IMR-90 (cell line): ENCODE data around the gene HSBP1L1. TPM values are rescaled to one million over a fixed set of nuclear protein-coding genes. Genes with fewer than 3 reads are reported as not detected.

Source experiments
- ATAC-seq: fragments of 200-7000 bp; cut with Tn5 transposase; 2 replicates; pipeline ENCODE4 v1.9.1; 2020; ENCODE audit warnings: low read depth, mild to moderate bottlenecking, moderate library complexity
- BruUV-seq: library from RNA; stranded (reverse); fragments of 400-500 nt; replicated peaks from 2 replicates; lab custom pipeline; 2021; lab: Mats Ljungman, UMichigan
- CTCF ChIA-PET: fragments of 300-600 bp; formaldehyde crosslinking; extraction: SDS; loops from one replicate; lab custom pipeline; 2021; ENCODE audit warnings: antibody characterized with exemption; lab: Yijun Ruan, JAX
- POLR2A ChIA-PET: fragments of 300-600 bp; sonication (Branson Sonifier 250); formaldehyde crosslinking; loops from one replicate; lab custom pipeline; 2022; ENCODE audit warnings: antibody characterized with exemption; ENCODE audit not compliant: unreplicated experiment; lab: Charles Lee
- DNase-seq: peaks from one replicate; pipeline ENCODE4 v3.0.0; 2013
- H2AFZ ChIP-seq: replicated peaks from 2 replicates; pipeline ENCODE3; 2013; ENCODE audit warnings: low read length, mild to moderate bottlenecking; ENCODE audit not compliant: poor library complexity
- H2AK5ac ChIP-seq: 2 replicates; pipeline ENCODE4 v1.6.1; 2013; ENCODE audit warnings: low read depth, low read length, inconsistent platforms
- H2AK9ac ChIP-seq: replicated peaks from 2 replicates; pipeline ENCODE3; 2013; ENCODE audit warnings: mild to moderate bottlenecking, low read depth, low read length, moderate library complexity; ENCODE audit not compliant: poor library complexity
- H2BK120ac ChIP-seq: 2 replicates; pipeline ENCODE4 v1.6.1; 2013; ENCODE audit warnings: low read depth, low read length, inconsistent platforms
- H2BK15ac ChIP-seq: 3 replicates; pipeline ENCODE4 v1.6.1; 2013; ENCODE audit warnings: low read depth, low read length, inconsistent platforms
- H2BK20ac ChIP-seq: 2 replicates; pipeline ENCODE4 v1.6.1; 2013; ENCODE audit warnings: low read depth, mild to moderate bottlenecking, inconsistent platforms, low read length, moderate library complexity
- H2BK5ac ChIP-seq: 2 replicates; pipeline ENCODE4 v1.6.1; 2013; ENCODE audit warnings: mild to moderate bottlenecking, low read depth, low read length, inconsistent platforms; ENCODE audit not compliant: poor library complexity, severe bottlenecking
- H3K14ac ChIP-seq: replicated peaks from 2 replicates; pipeline ENCODE4 v1.6.1; 2013; ENCODE audit warnings: low read depth, low read length, inconsistent platforms
- H3K18ac ChIP-seq: 2 replicates; pipeline ENCODE4 v1.6.1; 2013; ENCODE audit warnings: low read depth, low read length, control low read depth
- H3K23ac ChIP-seq: 2 replicates; pipeline ENCODE4 v1.6.1; 2013; ENCODE audit warnings: low read depth, low read length, inconsistent platforms
- H3K27ac ChIP-seq: 2 replicates; pipeline ENCODE4 v1.5.1; 2013; ENCODE audit warnings: mild to moderate bottlenecking, control low read depth, low read length; ENCODE audit not compliant: insufficient read depth
- H3K27me3 ChIP-seq: 2 replicates; pipeline ENCODE4 v1.6.1; 2013; ENCODE audit warnings: low read length; ENCODE audit not compliant: control insufficient read depth, insufficient read depth
- H3K36me3 ChIP-seq: 2 replicates; pipeline ENCODE4 v1.6.1; 2013; ENCODE audit warnings: low read length, mixed read lengths; ENCODE audit not compliant: control insufficient read depth, insufficient read depth
- H3K4ac ChIP-seq: 2 replicates; pipeline ENCODE4 v1.6.1; 2013; ENCODE audit warnings: low read depth, low read length, inconsistent platforms
- H3K4me1 ChIP-seq: 2 replicates; pipeline ENCODE4 v1.6.1; 2013; ENCODE audit warnings: low read length, mixed read lengths; ENCODE audit not compliant: control insufficient read depth, insufficient read depth
- H3K4me2 ChIP-seq: 2 replicates; pipeline ENCODE4 v1.6.1; 2013; ENCODE audit warnings: low read depth, mild to moderate bottlenecking, control low read depth, low read length, moderate library complexity
- H3K4me3 ChIP-seq: 2 replicates; pipeline ENCODE4 v1.5.1; 2013; ENCODE audit warnings: low read depth, mild to moderate bottlenecking, control low read depth, low read length, moderate library complexity; ENCODE audit not compliant: insufficient read depth
- H3K56ac ChIP-seq: 2 replicates; pipeline ENCODE4 v1.6.1; 2013; ENCODE audit warnings: low read length, inconsistent platforms; ENCODE audit not compliant: insufficient read depth; ENCODE audit errors: extremely low read depth
- H3K79me1 ChIP-seq, 2 experiments: 2 replicates each; pipeline ENCODE4 v1.6.1; 2013; ENCODE audit warnings: low read length in 2 of 2, inconsistent platforms in 1 of 2, low read depth in 1 of 2
- H3K9ac ChIP-seq: 2 replicates; pipeline ENCODE4 v1.6.1; 2013; ENCODE audit warnings: low read depth, low read length, control low read depth
- H3K9me1 ChIP-seq: 2 replicates; pipeline ENCODE4 v1.6.1; 2013; ENCODE audit warnings: low read length, inconsistent platforms; ENCODE audit not compliant: insufficient read depth
- H3K9me3 ChIP-seq: 2 replicates; pipeline ENCODE4 v1.6.1; 2013; ENCODE audit warnings: low read length; ENCODE audit not compliant: control insufficient read depth, insufficient read depth
- H4K20me1 ChIP-seq: 2 replicates; pipeline ENCODE4 v1.6.1; 2013; ENCODE audit warnings: low read length, inconsistent platforms; ENCODE audit not compliant: insufficient read depth
- H4K5ac ChIP-seq: 2 replicates; pipeline ENCODE4 v1.6.1; 2013; ENCODE audit warnings: mild to moderate bottlenecking, low read depth, low read length, control low read depth
- H4K8ac ChIP-seq, 2 experiments: 2 replicates each; pipeline ENCODE4 v1.6.1; 2013; ENCODE audit warnings: low read depth in 2 of 2, low read length in 2 of 2, control low read depth in 1 of 2, inconsistent platforms in 1 of 2
- H4K91ac ChIP-seq: 2 replicates; pipeline ENCODE4 v1.6.1; 2013; ENCODE audit warnings: low read depth, low read length, inconsistent platforms; ENCODE audit not compliant: insufficient read depth
- BHLHE40 ChIP-seq: fragments of 150-350 bp; IDR thresholded peaks from 2 replicates; pipeline ENCODE4 v1.6.1; 2016; ENCODE audit warnings: mild to moderate bottlenecking, low read depth, low read length
- CEBPB ChIP-seq: IDR thresholded peaks from 2 replicates; pipeline ENCODE4 v1.6.1; 2012; ENCODE audit warnings: low read depth, low read length, improper control_type of control experiment
- FOS ChIP-seq: fragments of 150-350 bp; IDR thresholded peaks from 2 replicates; pipeline ENCODE4 v1.6.1; 2016; ENCODE audit warnings: low read depth, low read length
- NFE2L2 ChIP-seq: fragments of 150-350 bp; IDR thresholded peaks from 2 replicates; pipeline ENCODE4 v1.6.1; 2016; ENCODE audit warnings: low read depth, mild to moderate bottlenecking, low read length
- POLR2A ChIP-seq: IDR thresholded peaks from 2 replicates; pipeline ENCODE4 v1.6.1; 2012; ENCODE audit warnings: mild to moderate bottlenecking, low read depth, low read length
- RAD21 ChIP-seq: IDR thresholded peaks from 2 replicates; pipeline ENCODE4 v1.6.1; 2012; ENCODE audit warnings: low read length, improper control_type of control experiment
- RCOR1 ChIP-seq: IDR thresholded peaks from 2 replicates; pipeline ENCODE4 v1.6.1; 2012; ENCODE audit warnings: mild to moderate bottlenecking, low read length, improper control_type of control experiment; ENCODE audit not compliant: insufficient replicate concordance
- RFX5 ChIP-seq: IDR thresholded peaks from 2 replicates; pipeline ENCODE4 v1.8.0; 2012; ENCODE audit warnings: low read depth, mild to moderate bottlenecking, low read length, moderate library complexity
- SMC3 ChIP-seq: fragments of 150-350 bp; IDR thresholded peaks from 2 replicates; pipeline ENCODE4 v1.6.1; 2016; ENCODE audit warnings: low read depth, mild to moderate bottlenecking, antibody characterized with exemption, low read length, moderate library complexity
- USF2 ChIP-seq: fragments of 150-350 bp; IDR thresholded peaks from 2 replicates; pipeline ENCODE4 v1.6.1; 2017; ENCODE audit warnings: mild to moderate bottlenecking, antibody characterized with exemption, low read length, low read depth
- WGBS, 2 experiments: methylation state at CpG; one replicate each; pipeline versions ENCODE4 v1.1.5 to v1.1.7; 2013; ENCODE audit warnings: missing lambda C conversion rate in 2 of 2; ENCODE audit not compliant: insufficient read length in 1 of 2; ENCODE audit errors: extremely low coverage in 2 of 2; 5-methylcytosine and 5-hydroxymethylcytosine counted together
- dilution Hi-C: fragments of 300-500 bp; cut with HindIII; formaldehyde crosslinking; loops from one replicate; pipeline ENCODE4 v1.14.3; 2018; ENCODE audit warnings: low sequenced_read_pairs; ENCODE audit not compliant: unreplicated experiment
- in situ Hi-C: fragments of 300-500 bp; cut with MboI; formaldehyde crosslinking; loops from 3 replicates; pipeline ENCODE4 v1.14.3; 2019; ENCODE audit warnings: low sequenced_read_pairs, inconsistent platforms, mixed read lengths
- intact Hi-C: fragments of 100-400 bp; cut with micrococcal nuclease; formaldehyde crosslinking; loops from 2 replicates; pipeline ENCODE4 v1.10.0; 2022
- polyA plus RNA-seq, 3 experiments: library from polyadenylated mRNA; depleted of rRNA; stranded (reverse); fragments of >200 nt; gene quantifications; 2 replicates each; pipeline ENCODE4 v1.2.3, GENCODE V29; 2012; ENCODE audit warnings: low replicate concordance in 1 of 3
- total RNA-seq: library from RNA; depleted of rRNA; stranded (reverse); fragments of >200 nt; gene quantifications from 2 replicates; pipeline ENCODE4 v1.2.3, GENCODE V29; 2012
- TF ChIP-seq, protein P1 (sequence below): fragments of 150-350 bp; IDR thresholded peaks from 2 replicates; pipeline ENCODE4 v1.6.1; 2016; ENCODE audit warnings: low read depth, mild to moderate bottlenecking, low read length, moderate library complexity, borderline replicate concordance

Gene HSBP1L1
- total and polyA plus RNA-seq, 2 of the 4 experiments (the other 2 are of a cell fraction) = 8.6 to 18.0 TPM

DNA sequence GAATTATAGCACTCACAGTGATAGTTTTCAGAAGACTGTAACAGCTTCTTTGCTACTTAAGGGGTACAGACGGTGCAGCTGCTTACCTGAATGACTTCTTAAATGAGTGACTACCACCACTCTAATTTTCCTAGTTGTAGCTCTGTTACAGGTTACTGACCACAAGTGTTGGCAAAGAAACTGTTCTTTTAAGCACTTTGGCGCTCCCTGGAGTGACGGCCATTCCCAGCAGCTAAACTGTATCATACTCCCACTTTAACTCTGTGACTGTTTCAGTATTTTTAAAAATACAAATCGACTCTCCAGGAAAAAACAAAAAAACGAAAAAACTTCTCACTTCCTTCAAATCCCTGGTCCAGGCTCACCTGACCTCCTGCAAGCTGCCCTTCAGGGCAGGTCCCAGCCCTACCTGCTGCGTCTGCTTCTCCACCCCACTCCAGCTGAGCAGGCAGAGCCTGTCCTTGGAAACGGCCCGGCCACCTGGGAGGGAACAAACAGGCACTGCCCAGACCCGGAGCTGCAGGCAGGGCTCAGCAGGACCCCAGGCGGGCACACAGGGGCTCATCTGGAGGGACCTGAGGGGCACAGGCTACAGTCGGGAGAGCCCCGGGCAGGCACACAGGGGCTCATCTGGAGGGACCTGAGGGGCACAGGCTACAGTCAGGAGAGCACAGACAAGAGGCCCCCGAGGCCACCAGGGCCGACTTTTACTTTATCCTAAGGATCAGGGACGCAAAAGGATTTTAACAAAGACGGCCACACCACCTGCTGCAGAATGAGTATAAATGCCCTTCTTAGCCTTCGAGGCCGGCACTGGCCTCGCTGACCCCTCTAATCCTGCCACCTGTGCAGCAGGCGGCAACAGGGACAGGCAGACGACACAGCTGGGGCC is 37.5 kb upstream of the HSBP1L1 start (continued):
- TF ChIP-seq USF2 = no peak

- Histone ChIP-seq H3K9ac (no peak overlapping the region), H3K14ac (no peak overlapping the region), H3K4me1 (no peaks in the 10 kb centered on the region), H2BK20ac (no peak overlapping the region), H4K91ac (no peak overlapping the region), H2AFZ (no peak overlapping the region), H3K4ac (no peak overlapping the region), H2AK9ac (no peak overlapping the region), H3K9me3 (peaks cover 17% of the 10 kb centered on the region), H3K9me1 (no peaks in the 10 kb centered on the region), H3K79me1 (peaks cover 22 to 43% of the 10 kb centered on the region in 2 experiments; a peak in 3 of 4 replicates), H4K20me1 (peaks cover 13% of the 10 kb centered on the region), H3K23ac (no peak overlapping the region), H3K56ac (no peak overlapping the region), H3K27ac (no peak overlapping the region), H2BK15ac (no peak overlapping the region), H2BK120ac (no peak overlapping the region), H2BK5ac (no peak overlapping the region), H4K8ac (no peak overlapping the region), H3K4me3 (no peak overlapping the region), H3K4me2 (no peak overlapping the region), H3K36me3 (peaks cover 30% of the 10 kb centered on the region), H4K5ac (no peak overlapping the region), H2AK5ac (no peak overlapping the region), H3K27me3 (no peaks in the 10 kb centered on the region), H3K18ac (no peak overlapping the region)
- POLR2A ChIA-PET = no interaction called here
- in situ Hi-C loops = no loop called here
- DNase-seq = no peak
- ATAC-seq = no peak
- CTCF ChIA-PET = no interaction called here
- dilution Hi-C loops = no loop called here
- intact Hi-C loops = no loop called here
- WGBS, 2 experiments = 83% methylated on average over 7 of the region's 25 CpGs; no CpG with 5 or more reads in 1 of the 2 experiments
- BruUV-seq = no TSS peak
- TF ChIP-seq FOS (no peak), USF2 (no peak), NFE2L2 (no peak), BHLHE40 (no peak), SMC3 (no peak), RAD21 (no peak), RCOR1 (no peak), POLR2A (no peak), CEBPB (no peak), RFX5 (no peak)
- TF ChIP-seq, protein P1, sequence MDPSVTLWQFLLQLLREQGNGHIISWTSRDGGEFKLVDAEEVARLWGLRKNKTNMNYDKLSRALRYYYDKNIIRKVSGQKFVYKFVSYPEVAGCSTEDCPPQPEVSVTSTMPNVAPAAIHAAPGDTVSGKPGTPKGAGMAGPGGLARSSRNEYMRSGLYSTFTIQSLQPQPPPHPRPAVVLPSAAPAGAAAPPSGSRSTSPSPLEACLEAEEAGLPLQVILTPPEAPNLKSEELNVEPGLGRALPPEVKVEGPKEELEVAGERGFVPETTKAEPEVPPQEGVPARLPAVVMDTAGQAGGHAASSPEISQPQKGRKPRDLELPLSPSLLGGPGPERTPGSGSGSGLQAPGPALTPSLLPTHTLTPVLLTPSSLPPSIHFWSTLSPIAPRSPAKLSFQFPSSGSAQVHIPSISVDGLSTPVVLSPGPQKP = no peak
Measured at GRCh38 chr18:79927607-79928562, 36.6 kb upstream of the HSBP1L1 start.
